Gastrocnemius medialis (tissue), 4 donors: Measurements from ENCODE around the gene FAM117A.

Experiments
- CTCF ChIP-seq, 5 experiments: fragments of 450-650 bp in 3 of 5; fragments of 200-600 bp in 2 of 5; sonication (generic) in 2 of 5; IDR thresholded peaks in 4 of 5; conservative IDR thresholded peaks in 1 of 5; 1 replicate in 4 of 5; 2 replicates in 1 of 5; pipeline ENCODE4 v1.5.1; 2016 to 2019; ENCODE audit warnings: antibody characterized with exemption in 5 of 5, mild to moderate bottlenecking in 3 of 5, moderate library complexity in 3 of 5
- POLR2A ChIP-seq, 2 donors: fragments of 450-650 bp; IDR thresholded peaks; one replicate each; pipeline ENCODE4 v1.6.1; 2017; ENCODE audit warnings: antibody characterized with exemption in 2 of 2, mild to moderate bottlenecking in 2 of 2, moderate library complexity in 2 of 2

GRCh38 chr17:49696233-49696761 lies 67.6 kb downstream of the FAM117A start:
- no peak for TF ChIP-seq CTCF (IDR thresholded peaks at IDR 0.05 in 4 of 5, conservative IDR thresholded peaks at IDR 0.05 in 1 of 5)
- no peak for TF ChIP-seq POLR2A (IDR thresholded peaks at IDR 0.05)
